Stimulated activated CD8-positive, alpha-beta memory T cell treated with anti-CD3 and anti-CD28 coated beads, Interleukin-12 subunit alpha, Interleukin-12 subunit beta, amount 100 ng/mL, for 24 hours (primary cell): ENCODE measurements around the gene FMNL3.
A peak's percentile ranks its signal among the peaks of the same experiment; 100 is the strongest.
"Not testable (repeated sequence)": the region's sequence is repeated elsewhere in the genome, so short reads cannot be mapped to it uniquely, and the experiment has no call there.

Experiments used
- DNase-seq: peaks from one replicate; pipeline ENCODE4 v3.0.0-alpha.2; 2020; ENCODE audit errors: extremely low read depth

FMNL3 gene

DNA sequence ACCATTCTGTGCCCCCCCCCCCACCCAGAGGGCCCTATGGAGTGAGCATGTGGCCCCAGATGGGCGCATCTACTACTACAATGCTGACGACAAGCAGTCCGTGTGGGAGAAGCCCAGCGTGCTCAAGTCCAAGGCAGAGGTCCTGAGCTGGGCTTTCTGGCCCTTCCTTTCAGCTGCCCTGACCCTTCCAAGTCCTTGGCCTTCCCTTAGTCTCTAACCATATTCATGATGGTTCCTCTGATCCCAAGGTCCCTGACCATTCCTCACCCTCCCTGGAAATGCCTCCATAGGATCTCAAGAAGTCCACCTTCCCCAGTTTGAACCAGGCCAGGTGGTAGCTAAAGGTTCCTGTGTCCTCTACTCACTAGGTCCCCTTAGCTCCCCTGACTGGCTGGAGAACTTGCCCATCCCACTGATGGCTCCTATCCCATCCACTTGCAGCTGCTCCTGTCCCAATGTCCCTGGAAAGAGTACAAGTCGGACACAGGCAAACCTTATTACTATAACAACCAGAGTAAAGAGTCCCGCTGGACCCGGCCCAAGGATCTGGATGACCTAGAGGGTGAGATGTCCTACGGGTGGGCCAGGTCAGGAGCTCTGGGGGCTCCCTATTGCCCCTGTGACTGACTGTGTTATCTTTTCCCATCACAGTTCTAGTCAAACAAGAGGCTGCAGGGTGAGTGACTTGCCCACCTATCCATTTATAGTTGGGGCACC is 74.1 kb downstream of the FMNL3 start:
- no peak for DNase-seq

DNA sequence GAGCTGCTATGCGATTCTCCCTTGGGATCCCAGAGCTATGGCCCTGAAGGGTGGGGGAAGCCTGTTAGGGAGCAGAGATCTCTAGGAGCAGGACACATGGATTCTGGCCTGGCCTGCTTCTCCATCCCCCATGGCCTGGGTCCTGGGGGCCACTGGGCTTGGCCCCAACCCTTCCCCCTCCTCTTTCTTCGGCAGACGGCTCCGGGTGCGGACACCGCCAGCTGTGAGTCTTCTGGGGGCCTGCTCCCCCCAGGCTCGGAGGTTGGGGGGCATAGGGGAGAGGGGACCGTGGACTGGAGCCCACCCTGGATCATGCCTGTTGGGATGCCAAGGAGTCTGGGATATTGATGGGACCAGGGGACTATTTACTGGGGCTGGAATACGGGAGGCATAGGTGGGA is 74.8 kb downstream of the FMNL3 start:
- DNase-seq, result no peak

- no peak for DNase-seq
These were observed 75.8 kb downstream of the FMNL3 start for GRCh38 chr12:49631336-49631907.

DNA sequence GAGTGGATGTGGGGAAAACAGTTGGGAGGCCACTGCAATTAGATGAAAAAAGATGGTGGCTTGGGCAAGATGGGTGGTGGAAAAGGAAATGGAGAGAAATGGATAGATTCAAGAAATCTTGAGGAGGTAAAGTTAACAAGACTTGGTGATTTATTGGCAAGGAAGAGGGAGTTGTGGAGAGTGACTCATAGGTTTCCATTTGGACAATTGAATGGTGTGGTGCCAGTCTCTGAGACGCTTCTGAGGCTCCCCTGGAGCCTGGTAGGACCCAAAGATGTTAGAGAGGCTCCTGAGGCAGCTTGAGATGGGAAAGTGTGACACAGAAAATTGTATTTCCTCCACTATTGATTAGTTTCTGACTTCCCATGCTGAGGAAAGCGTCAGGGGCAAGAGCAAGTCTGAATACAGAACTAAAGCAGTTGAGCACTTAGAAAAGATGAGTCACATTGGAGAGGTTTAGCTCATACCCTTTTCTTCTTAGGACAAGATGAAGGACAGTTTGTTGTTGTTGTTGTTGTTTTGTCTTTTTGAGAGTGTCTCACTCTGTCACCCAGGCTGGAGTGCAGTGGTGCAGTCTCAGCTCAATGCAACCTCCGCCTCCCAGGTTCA is 79.3 kb downstream of the FMNL3 start:
- DNase-seq, result no peak

- DNase-seq, result no peak
These were observed 80.4 kb downstream of the FMNL3 start for GRCh38 chr12:49626836-49627235.

DNA sequence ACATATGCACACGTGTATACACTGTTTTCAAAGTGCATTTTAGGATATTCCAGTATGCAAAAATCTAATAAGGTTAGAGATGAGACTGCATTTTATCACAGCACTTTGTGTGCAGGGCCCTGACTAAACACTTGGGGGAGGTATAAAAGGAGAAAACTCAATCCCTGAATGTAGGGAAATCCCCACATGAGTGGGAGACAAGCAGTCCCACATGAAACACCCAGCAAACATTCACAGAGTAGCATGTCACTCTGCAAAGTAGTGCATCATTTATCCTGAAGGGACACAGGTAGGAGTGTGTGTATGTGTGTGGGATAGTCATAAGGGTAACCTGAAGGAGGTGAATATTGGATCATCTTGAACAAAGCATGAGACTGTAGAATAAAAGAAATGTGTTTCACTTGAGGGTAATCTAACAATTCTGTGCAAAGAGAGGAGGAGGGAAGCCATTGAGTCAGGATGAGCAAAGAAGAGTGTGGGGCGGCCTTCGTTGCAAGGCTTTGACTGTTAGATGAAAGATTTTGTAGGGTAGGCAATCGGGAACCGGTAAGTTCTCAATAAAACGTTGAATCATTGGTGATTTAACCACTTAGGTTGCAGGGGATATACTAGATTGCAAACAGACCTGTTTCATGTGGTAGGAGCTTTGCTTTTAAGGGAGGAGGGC is 80.9 kb downstream of the FMNL3 start:
- no peak for DNase-seq

- DNase-seq, result no peak
These were observed 82.2 kb downstream of the FMNL3 start for GRCh38 chr12:49624921-49625577.

DNA sequence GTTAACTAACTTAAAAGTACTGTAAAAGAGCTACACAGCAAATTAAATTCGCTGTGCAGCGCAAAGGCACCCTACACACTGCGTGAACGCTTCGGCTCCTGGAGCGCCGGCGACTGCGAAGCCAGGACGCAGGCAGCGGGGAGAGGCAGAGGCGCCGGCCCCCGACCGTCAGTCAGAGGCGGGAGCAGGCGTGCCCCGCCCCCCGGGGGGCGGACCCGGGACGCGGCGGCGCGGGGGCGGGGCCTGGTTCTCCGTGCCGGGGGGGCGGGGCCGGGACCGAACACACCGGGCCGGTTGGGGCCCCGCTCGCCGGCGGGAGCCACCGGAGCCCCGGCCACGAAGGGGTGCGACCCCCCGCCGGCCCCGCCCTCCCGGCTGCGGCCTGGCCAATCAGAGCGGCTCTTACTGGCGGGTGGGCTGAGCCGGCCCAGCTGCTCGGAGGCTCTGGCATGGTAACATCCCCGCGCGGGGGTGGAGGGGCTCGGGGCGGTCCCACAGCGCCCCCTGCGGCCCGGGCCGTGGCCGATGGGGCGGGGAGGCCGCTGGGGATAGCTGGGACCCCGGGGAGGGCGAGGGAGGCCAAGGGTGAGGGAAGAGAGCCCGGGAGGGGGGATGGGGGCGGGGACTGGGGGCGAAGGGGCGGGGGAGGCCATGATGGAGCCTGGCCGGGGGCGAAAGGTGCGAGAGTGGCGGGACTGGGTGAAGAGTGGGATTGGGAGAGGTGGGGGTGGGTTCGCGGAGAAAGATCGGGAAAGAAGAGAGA is 83.9 kb downstream of the FMNL3 start, which contains the start of gene PRPF40B:
Gene PRPF40B (plus strand): TSS at position 420 of the 763 bp plus-strand sequence. CDS start 30 bp downstream, at position 450.
- peak; percentile 58 for DNase-seq

- DNase-seq, result no peak
These were observed 84.6 kb downstream of the FMNL3 start for GRCh38 chr12:49622501-49623141.

GRCh38 chr12:49621651-49622500 is 85.3 kb downstream of the FMNL3 start:
- no peak for DNase-seq

- DNase-seq, result no peak
These were observed 87.9 kb downstream of the FMNL3 start for GRCh38 chr12:49619286-49619685.

- no peak for DNase-seq
These were observed 88.6 kb downstream of the FMNL3 start for GRCh38 chr12:49618576-49618975.

DNA sequence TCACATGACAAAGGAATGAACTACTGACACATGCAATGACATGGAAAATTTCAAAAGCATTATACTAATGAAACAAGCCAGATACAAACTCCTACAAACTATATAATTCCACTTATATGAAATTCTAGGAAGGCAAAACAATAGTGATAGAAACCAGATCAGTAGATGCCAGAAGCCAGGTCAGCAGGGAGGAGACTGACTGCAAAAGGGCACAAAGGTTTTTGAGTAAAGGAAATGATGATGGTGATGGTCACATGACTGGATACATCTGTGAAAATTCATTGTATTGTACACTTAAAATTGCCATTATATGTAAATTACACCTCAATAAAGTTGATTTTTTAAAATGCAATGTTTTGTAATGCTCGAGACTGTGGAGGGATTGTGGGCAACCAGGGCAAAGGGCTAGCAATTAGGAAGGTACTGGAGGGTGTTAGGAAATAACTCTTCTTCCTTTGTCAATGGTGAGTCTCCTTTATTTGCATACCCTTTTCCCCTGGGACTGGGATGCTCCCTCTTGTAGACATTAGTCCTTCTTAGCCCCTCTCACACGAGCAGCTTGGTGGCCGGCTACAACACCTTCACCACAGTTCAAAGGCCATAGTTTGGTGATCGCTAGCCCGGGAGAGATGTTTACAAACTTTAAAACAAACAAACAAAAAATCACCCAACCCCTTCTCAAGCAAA is 90.5 kb downstream of the FMNL3 start:
- DNase-seq, result no peak

- no peak for DNase-seq
These were observed 91.5 kb downstream of the FMNL3 start for GRCh38 chr12:49615725-49616124.

DNA sequence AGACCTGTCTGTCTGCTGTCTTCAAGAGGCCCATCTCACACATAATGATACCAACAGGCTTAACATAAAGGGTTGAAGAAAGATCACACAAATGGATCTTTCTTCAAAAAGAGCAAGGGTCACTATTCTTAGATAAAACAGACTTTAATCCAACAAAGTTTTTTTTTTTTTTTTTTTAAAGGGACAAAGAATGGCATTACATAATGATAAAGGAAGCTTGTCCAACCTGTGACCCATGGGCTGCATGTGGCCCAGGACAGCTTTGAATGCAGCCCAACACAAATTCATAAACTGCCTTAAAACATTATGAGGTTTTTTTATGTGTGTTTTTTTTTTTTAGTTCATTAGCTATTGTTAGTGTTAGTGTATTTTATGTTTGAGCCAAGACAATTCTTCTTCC is 95.0 kb downstream of the FMNL3 start:
- DNase-seq, result no peak

DNA sequence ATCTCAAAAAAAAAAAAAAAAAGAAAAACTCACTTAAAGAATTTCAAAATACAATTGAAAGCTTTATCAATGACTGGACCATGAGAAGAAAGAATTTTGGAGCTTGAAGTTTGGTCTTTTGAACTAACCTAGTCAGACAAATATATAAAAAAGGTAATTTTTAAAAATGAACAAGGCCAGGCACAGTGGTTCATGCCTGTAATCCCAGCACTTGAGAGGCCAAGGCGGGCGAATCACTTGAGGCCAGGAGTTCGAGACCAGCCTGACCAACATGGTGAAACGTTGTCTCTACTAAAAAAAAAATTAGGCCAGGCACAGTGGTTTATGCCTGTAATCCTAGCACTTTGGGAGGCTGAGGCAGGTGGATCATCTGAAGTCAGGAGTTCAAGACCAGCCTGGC is 96.4 kb downstream of the FMNL3 start:
- DNase-seq, result not testable (repeated sequence)

DNA sequence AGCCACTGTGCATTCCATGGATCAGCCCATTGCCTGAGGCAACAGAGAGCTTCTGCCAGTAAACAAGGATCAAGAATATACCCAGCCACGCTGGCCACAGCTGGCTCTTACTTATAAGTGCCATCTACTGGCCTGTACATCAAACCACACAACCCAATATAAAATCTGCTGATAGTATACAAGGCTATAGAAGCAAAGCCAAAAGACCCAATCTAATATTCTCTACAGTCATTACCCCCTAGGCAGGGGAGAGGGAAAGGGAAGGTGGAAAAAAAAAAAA is 97.4 kb downstream of the FMNL3 start:
- DNase-seq, result no peak

DNA sequence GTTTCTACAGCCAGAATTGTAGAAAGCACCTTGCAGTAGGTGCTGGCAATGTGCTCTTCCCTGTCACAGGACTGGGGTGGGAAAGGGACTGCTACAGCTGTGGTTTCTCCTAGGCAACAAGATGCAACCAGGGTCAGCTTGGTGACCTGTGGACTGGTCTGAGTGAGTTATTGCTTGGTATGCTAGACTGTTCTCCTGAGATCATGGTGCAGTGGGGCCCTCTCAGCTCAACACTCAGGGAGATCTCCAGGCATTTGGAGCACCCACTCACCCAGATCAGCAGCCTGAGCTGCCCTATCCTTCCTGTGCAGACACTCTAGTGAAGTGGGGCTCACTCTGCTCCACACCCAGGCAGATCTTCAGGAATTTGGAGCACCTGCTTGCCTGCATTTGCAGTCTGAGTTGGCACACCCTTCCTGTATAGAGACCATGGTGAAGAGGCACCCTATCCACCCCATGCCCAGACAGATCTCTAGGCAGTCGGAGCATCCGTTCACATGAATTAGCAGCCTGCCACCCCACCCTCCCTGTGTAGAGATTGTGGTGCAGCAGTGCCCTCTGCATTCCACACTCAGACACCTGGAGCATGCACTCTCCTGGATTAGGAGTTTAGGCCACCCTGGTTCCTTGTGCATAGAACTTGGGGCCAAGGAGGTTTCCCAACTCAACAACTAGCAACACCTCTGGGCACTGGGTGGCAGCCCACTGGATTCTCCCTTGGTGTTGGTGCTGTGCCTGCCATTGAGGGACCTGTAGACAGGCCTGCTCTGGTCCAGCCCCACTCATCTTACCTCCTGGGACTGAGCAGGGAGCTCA is 97.9 kb downstream of the FMNL3 start:
- no peak for DNase-seq

DNA sequence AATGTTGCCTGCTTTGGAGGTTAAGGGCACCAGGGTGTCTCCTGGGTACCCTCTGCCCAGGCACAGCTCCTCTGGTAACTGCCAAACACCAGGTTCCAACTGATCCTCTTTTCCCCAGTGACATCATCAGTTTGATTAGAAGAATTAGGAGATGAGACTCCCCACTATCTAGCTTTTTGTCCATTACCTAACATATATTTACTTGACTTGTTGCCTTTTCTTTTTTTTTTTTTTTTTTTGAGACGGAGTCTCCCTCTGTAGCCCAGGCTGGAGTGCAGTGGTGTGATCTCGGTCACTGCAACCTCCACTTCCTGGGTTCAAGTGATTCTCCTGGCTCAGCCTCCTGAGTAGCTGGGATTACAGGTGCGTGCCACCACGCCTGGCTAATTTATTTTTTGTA is 101.7 kb downstream of the FMNL3 start, which contains the start of gene FAM186B:
Gene FAM186B (minus strand): TSS at position 101 of the 400 bp plus-strand sequence. CDS start 162 bp downstream, outside the sequence.
- DNase-seq, result not testable (repeated sequence)
